Activated T-cell treated with anti-CD3 and anti-CD28 coated beads for 4 hours (primary cell): Measurements from ENCODE around the gene LACTB.
A peak's percentile ranks its signal among the peaks of the same experiment; 100 is the strongest.

Source experiments
- DNase-seq: peaks from one replicate; pipeline ENCODE4 v3.0.0-alpha.2; 2020

Gene LACTB

GRCh38 chr15:63181648-63182047 lies 60.0 kb downstream of the LACTB start:
- DNase-seq, result no peak

GRCh38 chr15:63185206-63185605 lies 63.5 kb downstream of the LACTB start:
- no peak for DNase-seq

DNA sequence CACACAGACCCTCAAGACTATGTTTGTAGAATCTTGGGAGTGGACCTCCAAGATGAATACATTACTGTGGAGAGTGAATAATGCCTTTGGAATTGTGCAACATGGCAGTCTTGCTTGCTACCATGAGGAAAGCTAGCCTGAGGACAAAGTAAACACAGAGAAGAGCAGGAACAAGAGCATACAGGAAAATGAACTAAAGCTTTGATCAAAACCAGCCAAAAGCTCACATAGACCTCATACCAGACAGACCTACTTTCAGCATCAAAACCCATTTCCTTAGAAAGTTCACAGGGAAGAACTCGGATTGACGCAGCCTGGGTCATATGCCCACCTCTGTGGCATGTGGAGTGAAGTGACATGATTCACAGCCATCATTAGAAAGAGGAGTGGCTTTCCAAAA lies 64.4 kb downstream of the LACTB start:
- DNase-seq, result no peak

GRCh38 chr15:63187589-63188226 lies 66.0 kb downstream of the LACTB start:
- no peak for DNase-seq

- no peak for DNase-seq
These were observed 66.7 kb downstream of the LACTB start for GRCh38 chr15:63188247-63188925.

DNA sequence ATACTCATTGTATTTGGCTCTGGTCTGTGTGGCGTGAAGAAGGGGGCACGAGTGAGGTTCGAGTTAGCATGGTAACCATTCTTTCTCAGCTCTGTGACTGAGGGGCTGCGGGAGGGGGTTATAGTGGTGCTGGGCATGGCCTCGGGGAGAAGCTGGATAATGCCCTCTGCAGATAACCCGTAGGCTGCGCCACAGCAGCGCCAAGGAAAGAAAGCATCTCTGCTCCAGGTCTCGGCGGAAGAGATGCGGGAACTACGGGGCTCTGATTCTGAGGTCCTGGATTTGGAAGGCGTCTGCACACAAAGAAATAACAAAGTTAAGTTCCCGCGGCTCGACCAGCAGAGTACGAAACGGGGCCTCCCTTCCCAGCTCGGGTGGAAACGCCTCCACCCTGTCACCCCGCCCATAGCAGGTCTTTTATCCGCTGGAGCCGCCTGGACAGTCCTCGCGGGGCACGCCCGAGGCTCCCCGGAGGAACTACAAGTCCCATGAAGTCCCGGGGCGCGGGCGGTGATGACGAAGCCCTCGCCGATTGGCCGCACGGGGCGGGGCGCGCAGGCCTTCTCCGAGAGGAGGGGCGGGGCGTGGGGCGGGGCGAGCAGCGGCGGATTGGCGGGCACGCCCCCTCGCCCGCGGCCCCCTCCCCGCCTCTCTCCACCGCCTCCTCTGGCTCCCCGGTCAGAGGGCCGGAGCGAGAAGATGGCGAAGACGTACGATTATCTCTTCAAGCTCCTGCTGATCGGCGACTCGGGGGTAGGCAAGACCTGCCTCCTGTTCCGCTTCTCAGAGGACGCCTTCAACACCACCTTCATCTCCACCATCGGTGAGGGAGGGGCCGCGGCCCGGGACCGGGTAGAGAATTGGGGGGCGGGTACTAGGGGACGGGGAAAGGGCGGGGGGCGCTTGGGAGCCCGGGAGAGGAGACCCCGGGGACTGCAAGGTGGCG lies 67.5 kb downstream of the LACTB start, which contains the start of gene RAB8B:
TSS of gene RAB8B (plus strand) at position 681 of the 946 bp plus-strand sequence. CDS start at position 700, 19 bp downstream.
- DNase-seq, result peak; percentile 99

GRCh38 chr15:63189941-63190768 lies 68.5 kb downstream of the LACTB start:
- no peak for DNase-seq

DNA sequence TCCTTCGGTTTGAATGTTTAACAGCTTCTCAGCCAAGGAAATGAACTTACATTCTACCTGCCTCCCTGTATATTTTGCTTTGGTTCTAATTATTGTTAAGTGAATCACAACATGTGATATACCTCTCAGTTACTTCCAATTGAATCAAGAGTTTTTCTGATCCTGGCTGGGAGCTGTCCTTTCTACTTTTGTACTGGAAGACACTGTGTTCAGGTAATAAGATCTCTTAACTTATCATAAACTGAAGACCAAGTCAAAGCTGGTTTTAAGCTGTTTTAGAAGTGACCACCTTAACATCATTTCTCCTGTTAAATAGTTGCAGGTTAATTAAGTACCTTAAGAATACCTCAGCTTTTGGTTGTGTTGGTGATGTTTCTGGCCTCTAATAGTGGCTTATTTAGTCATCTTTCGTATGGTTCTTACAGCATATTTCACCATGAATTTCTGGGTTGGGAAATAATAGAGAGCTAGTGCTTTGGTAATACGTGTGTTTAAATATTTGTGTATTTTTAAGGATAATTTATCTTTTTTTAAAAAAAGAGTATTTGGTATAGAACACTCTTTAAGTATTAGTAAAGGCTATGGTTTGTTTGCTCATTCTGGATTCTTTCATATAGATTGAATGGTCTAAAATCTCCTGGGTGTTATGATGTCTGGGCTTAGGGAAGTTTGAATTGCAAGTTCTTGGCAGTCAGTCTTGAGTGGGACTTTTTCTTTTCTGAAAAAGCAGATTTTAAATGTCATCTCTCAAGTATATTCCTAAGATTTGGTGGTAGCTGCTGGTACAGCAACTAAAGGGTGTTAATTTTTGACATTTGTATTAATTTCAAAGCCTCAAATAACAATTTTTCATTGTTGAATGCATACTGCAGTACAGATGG lies 69.3 kb downstream of the LACTB start:
- no peak for DNase-seq
